Cardiac fibroblast (primary cell): Measurements from ENCODE around the gene GDF15.
"Not testable (repeated sequence)": the region's sequence is repeated elsewhere in the genome, so short reads cannot be mapped to it uniquely, and the experiment has no call there.

Experiments used
- DNase-seq, 2 donors: peaks; one replicate each; pipeline versions ENCODE4 v3.0.0 to v3.0.0-alpha.2; 2010; ENCODE audit warnings: low read depth in 2 of 2
- H3K4me3 ChIP-seq, 2 donors: replicated peaks in 1 of 2; 1 replicate in 1 of 2; 2 replicates in 1 of 2; pipeline ENCODE4 v1.5.1; 2011; ENCODE audit warnings: low read depth in 2 of 2, low read length in 2 of 2, mild to moderate bottlenecking in 2 of 2, moderate library complexity in 1 of 2
- TF ChIP-seq, protein P1 (sequence below): IDR thresholded peaks from one replicate; pipeline ENCODE4 v1.5.1; 2011; ENCODE audit warnings: low read depth, mild to moderate bottlenecking, low read length, inconsistent platforms

Gene GDF15

GRCh38 chr19:18342090-18342632, 43.8 kb upstream of the GDF15 start:
- no peak overlapping the region for H3K4me3 ChIP-seq
- no peak for DNase-seq
- TF ChIP-seq, protein P1, sequence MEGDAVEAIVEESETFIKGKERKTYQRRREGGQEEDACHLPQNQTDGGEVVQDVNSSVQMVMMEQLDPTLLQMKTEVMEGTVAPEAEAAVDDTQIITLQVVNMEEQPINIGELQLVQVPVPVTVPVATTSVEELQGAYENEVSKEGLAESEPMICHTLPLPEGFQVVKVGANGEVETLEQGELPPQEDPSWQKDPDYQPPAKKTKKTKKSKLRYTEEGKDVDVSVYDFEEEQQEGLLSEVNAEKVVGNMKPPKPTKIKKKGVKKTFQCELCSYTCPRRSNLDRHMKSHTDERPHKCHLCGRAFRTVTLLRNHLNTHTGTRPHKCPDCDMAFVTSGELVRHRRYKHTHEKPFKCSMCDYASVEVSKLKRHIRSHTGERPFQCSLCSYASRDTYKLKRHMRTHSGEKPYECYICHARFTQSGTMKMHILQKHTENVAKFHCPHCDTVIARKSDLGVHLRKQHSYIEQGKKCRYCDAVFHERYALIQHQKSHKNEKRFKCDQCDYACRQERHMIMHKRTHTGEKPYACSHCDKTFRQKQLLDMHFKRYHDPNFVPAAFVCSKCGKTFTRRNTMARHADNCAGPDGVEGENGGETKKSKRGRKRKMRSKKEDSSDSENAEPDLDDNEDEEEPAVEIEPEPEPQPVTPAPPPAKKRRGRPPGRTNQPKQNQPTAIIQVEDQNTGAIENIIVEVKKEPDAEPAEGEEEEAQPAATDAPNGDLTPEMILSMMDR = no peak

GRCh38 chr19:18344582-18344950, 41.4 kb upstream of the GDF15 start:
- H3K4me3 ChIP-seq = no peak overlapping the region
- TF ChIP-seq, protein P1 = no peak
- DNase-seq = no peak

DNA sequence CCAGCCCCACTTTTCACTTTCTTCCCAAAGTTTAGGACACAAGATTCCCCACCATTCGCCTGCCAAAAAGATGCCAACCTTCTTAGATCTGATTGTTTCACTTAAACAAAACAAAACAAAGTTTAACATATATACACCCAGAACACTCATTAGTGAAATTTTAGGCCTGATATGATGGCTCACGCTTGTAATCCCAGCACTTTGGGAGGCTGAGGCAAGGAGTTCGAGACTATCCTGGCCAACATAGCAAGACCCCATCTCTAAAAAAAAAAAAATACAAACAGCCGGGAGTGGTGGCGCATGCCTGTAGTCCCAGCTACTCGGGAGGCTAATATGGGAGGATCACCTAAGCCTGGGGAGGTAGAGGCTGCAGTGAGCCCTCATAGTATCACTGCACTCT, 40.7 kb upstream of the GDF15 start:
- TF ChIP-seq, protein P1 = no peak
- no peak for DNase-seq
- H3K4me3 ChIP-seq = no peak overlapping the region

DNA sequence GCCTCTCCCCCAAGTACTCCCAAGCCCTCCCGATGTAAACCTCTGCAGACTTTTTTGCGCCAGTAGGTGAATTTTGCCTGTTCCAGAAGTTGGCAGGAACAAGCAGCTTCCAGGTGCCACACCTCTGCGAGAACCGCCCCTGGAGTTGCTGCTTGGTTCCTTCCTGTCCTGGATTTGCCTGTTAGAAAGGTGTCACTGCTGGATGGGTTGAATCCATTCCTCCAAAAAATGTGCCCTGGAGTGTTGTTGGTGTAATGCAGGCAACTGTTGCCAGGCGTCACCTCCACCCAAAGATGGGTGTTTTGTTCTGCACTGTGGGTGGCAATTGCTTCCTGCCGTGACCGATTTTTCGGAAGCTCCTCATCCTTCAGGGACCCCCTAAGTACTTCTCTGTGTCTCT, 39.9 kb upstream of the GDF15 start:
- TF ChIP-seq, protein P1 = no peak
- no peak for DNase-seq
- H3K4me3 ChIP-seq = no peak overlapping the region

DNA sequence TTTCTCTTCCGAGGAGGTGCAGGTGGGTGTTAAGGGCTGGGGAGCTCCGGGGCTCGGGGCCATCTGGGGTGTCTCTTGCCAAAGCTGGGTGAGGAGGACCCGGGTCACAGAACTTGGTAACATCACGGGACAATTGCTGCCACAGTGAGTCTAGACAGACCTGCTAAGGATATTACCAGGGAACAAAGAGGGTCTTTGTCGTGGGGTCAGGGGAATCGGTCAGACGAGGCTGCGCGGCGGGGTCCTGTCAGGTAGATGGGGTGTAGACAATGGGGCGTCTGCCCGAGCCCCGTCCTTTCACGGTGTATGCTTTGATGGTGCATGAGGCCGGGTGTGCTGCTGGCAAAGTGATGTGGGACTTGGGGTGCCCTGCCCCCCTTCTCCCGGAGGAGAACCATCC, 37.8 kb upstream of the GDF15 start:
- no peak overlapping the region for H3K4me3 ChIP-seq
- TF ChIP-seq, protein P1 = no peak
- no peak for DNase-seq

GRCh38 chr19:18348818-18349339, 37.1 kb upstream of the GDF15 start:
- H3K4me3 ChIP-seq, DNase-seq: not testable (repeated sequence)

- H3K4me3 ChIP-seq = no peak overlapping the region
- TF ChIP-seq, protein P1 = peak; percentile 93
- peak; percentile 75 for DNase-seq
Observed at GRCh38 chr19:18349524-18350128, 36.3 kb upstream of the GDF15 start.
